IPS-NIHi11 (cell line): Measurements from ENCODE around the gene LGALS9.
"Not testable (repeated sequence)": the region's sequence is repeated elsewhere in the genome, so short reads cannot be mapped to it uniquely, and the experiment has no call there.

Source experiments
- DNase-seq: peaks from one replicate; pipeline ENCODE4 v3.0.0; 2012; ENCODE audit warnings: mixed read lengths, low spot score

LGALS9 gene

GRCh38 chr17:27629260-27629659 is 1.7 kb upstream of the LGALS9 start:
- not testable (repeated sequence) for DNase-seq

DNA sequence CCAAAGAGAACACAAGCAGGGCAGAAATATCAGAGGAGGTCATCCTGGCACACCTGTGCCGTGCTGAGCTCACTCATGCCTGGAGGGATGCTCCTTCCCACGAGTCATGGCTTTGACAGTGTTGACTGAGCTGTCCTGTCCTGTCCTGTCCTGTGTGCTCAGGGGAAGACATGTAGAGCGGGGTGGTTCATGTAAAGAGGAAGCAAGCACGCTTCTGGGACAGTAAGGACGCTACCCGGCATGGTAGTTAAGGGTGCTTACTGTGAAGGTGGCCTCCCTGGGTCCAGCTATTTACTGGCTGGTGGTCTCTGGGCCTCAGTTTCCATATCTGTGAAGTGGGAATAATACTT is 398 bp downstream of the LGALS9 start:
- DNase-seq: no peak

GRCh38 chr17:27631897-27632725 is 1.1 kb downstream of the LGALS9 start:
- DNase-seq: no peak

DNA sequence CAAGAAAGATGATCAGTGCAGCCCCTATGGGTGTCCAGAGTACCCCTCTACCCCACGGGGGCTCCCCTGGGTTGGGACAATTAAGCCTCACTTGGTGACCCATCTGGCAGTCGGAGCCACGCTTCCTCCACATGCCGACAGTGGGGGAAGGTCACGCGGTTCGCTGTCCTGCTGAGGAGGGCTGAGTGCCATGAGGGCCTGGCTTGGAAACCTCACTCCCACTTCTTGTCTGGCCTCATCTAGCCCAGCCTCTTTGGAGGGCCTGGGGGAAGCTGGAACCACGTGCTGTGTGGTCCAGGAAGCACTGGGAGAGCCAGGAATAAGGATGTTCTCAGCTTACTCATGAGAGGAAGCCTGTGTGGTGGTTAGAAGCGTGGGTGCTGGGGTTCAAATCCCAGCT is 1.8 kb downstream of the LGALS9 start:
- not testable (repeated sequence) for DNase-seq

DNA sequence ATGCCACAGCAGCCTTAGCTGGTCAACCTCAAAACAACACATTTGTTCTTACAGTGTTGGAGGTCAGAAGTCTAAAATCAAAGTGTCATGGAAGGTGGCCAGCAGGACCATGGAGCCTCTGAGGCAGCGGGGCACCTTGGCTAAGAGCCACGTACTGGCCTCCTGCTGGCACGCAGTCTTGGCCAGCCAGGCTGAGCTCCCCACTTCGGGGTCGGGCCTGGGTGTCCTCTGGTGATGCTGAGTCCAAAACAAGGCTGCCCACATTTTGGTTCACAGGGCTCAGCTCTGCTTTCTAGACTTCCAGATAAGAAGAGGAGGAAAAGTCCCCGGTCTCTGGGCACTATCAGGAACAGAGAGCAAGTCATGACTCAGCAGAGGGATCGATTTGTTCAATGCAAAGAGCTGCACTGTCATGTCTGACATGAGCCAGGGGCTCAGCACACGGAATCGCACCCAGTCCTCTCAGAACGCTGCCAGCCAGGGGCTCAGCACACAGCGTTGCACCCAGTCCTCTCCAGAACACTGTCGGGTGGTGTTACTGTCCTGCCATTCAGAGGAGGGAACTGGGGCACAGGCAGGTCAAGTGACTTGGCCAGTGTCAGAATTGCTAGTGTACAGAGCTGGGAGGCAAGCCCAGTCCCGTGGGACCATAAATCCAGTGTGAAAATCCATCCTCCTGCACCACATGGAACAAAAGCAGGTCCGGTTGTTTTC is 2.5 kb downstream of the LGALS9 start:
- no peak for DNase-seq

GRCh38 chr17:27634026-27634335 is 3.0 kb downstream of the LGALS9 start:
- DNase-seq: no peak

GRCh38 chr17:27634776-27635175 is 3.8 kb downstream of the LGALS9 start:
- no peak for DNase-seq

DNA sequence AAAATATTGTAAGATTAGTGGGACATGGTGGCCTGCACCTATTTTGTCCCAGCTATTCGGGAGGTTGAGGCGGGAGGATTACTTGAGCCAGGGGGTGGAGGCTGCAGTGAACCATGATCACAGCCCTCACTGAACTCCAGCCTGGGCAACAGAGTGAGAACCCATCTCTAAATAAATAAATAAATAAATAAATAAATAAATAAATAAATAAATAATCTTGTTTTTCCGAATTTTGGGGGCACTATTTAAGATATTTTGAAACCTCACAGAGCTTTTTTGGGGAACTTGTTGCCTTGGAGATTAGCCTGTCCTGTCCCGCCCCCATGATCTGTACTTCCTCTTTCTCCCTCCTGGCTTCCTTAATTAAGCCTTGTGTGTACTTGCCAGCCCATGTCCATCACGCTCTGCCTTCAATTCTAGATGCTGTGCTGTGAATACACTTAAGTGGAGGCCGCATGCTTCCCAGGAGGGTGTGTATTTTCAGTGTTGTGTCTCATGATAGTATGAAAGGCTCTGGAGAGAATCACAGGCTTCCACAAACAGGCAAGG is 4.4 kb downstream of the LGALS9 start:
- DNase-seq: no peak

DNA sequence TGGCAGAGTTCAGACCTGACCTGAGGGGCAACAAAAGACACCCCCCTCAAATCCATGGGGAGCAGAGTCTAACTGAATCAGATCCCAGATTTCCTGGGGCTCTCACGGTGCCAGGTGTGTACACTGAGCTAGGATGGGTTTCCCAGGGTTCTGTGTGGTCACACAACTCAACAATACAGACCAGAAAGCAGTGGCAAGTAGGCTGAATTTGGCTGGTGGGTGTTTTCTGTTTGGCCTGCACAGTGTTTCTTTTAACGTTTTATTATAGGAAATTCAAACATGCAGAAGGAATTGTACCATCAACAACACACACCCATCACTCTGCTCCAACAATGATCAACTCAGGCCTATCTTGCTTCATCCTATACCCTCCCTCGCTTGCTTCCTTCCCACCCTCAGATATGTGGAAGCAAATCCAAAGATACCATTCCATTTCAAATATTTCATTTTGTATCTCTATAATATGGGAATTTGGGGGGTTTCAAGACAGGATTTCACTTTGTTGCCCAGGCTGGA is 5.1 kb downstream of the LGALS9 start:
- DNase-seq: not testable (repeated sequence)

GRCh38 chr17:27637818-27638217 is 6.8 kb downstream of the LGALS9 start:
- not testable (repeated sequence) for DNase-seq

DNA sequence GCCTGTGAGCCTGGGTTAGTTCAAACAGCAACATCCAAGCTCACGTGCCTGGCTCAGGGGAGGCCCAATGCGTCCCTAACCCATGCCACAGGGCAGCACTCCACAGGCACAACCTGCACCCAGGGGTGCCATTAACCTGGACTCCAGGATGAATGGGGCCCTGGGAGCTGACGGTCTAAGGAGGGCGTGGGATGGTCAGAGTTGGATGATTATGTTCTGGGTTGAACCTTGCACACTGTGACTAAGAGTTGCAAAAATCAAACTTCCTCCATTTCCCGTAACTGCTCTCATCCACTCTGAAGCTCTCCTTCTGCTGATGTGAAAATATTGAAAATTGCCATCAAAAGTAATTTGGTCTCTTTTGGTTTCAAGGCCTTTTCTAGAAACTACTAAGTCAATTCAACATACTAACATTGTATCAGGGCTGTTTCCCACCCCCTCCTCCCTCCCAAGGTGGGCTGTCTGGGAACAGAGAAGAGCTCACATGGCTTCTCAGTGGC is 7.5 kb downstream of the LGALS9 start:
- not testable (repeated sequence) for DNase-seq

DNA sequence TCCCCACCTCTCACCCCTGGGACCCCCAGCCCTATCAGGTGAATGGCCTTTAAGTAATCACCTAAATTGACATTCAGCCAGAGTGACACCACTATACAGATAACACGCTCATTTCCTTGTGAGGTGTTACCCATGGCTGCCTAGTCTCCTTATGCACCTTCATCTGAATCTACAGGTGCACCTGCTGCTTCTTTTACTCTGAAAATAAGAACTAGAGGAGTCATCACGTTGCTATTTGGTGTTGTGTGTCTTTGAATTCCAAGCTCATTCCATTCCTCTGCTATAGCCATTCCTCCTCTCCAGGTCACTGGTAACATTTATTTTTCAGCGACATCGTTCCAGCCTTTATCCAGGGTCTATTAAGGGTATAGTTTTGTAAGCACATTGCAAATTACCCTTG is 9.8 kb downstream of the LGALS9 start:
- no peak for DNase-seq

GRCh38 chr17:27644586-27644985 is 13.6 kb downstream of the LGALS9 start:
- DNase-seq: no peak

DNA sequence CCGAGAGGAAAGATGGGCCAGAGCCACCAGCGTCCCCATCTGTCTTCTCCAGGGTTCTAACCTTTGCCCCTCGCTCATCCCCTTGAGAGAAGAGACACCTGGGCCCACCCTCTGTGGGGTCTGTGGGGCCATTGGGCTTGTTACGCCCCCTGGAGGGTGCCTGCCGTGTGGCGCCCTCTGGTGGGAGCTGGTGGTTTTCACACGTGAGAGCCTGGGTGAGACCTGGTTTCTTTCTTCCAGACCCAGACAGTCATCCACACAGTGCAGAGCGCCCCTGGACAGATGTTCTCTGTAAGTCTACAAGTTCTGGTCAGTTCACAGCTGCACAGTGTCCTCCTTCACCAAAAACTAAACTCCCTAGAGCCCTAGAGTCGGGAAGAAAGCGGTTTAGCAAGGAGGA is 14.6 kb downstream of the LGALS9 start:
- not testable (repeated sequence) for DNase-seq

DNA sequence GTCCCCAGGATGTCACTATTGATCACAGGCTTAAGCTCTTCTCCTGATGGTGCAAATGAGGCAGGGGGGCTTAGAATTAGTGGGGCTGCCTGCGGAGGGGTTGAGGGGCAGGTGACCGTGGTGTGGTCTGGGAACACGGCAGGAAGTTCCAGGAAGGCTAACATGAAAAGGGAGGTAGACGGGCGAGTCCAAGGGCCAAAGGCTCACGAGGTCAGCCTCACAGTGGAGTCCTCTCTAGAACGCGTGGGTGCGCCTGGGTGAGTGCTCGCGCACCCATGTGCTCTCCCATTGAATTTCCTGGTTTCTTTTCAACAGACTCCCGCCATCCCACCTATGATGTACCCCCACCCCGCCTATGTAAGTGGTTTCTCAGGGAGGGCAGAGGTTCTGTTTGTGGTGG is 15.2 kb downstream of the LGALS9 start:
- DNase-seq: no peak

DNA sequence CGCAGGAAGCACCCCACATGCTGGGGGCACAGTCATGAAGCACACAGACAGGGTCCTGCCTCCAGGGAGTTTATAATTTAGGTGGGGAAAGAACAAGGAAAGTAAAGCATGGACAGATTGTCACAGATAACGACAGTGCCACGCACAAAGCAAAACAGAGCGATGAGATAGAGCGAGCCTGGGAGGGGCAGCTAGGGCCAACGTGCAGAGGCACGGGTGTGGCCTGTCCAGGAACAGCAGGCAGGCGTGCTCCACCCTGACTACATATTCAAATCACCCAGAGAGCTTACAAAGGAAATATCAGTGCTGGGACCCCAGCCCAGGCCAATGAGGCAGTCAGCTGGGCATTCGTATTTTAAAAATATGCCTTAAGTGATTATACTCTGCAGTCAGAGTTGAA is 16.8 kb downstream of the LGALS9 start:
- DNase-seq: no peak

GRCh38 chr17:27649111-27649571 is 18.2 kb downstream of the LGALS9 start:
- DNase-seq: not testable (repeated sequence)

GRCh38 chr17:27649929-27650328 is 18.9 kb downstream of the LGALS9 start:
- DNase-seq: no peak

GRCh38 chr17:27650836-27651235 is 19.8 kb downstream of the LGALS9 start:
- no peak for DNase-seq

GRCh38 chr17:27651411-27652345 is 20.7 kb downstream of the LGALS9 start:
- no peak for DNase-seq

DNA sequence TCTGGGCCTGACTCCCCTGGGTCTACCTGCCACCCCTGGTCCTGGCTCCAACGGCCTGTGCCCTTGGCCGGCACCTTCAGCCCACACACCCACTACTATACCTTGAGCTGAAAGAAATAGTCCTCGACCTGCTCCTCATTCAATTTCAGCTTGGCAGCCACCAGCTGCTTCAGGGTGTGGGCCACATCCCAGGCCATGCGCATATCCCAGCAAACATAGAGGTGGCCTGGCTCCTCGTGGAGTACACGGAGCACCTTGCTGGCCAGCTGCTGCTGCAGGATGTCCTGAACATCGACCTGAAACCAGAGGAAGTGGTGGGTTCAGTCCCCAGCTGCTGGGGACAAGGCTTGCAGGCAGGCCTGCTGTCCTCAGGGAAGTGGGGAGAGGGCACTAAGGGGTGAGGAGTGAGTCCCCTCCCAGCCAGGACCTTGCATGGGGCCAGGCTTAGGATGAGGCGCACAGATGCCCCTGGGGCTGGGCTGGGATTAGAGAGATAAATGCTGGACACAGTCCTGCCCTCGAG is 22.5 kb downstream of the LGALS9 start:
- DNase-seq: not testable (repeated sequence)
